ENCODE measurements around the gene CDKN2C.

The CDKN2C gene

GRCh38 chr1:51014878-51015277, 44.8 kb downstream of the CDKN2C start:
- no peak overlapping the region for H3K4me3 ChIP-seq (ENCODE audit: control insufficient read depth, low read depth, low read length)
- no peak for DNase-seq (ENCODE audit: low read depth)
- TF ChIP-seq CTCF (conservative IDR thresholded peaks at IDR 0.05; ENCODE audit: control insufficient read depth, insufficient read depth, low read depth, low read length): no peak

- H3K4me3 ChIP-seq (ENCODE audit: control insufficient read depth, low read depth, low read length): no peak overlapping the region
- DNase-seq (ENCODE audit: low read depth): peak; percentile 81
- no peak for TF ChIP-seq CTCF (conservative IDR thresholded peaks at IDR 0.05; ENCODE audit: control insufficient read depth, insufficient read depth, low read depth, low read length)
These were observed 49.8 kb downstream of the CDKN2C start for GRCh38 chr1:51019811-51020210.
